NCI-H69 (cell line): ENCODE data around the gene SMCHD1.
"Not testable (repeated sequence)": the region's sequence is repeated elsewhere in the genome, so short reads cannot be mapped to it uniquely, and the experiment has no call there.

Experiments used
- DNase-seq: peaks from one replicate; lab custom pipeline; 2025; lab: John Stamatoyannopoulos, UW

SMCHD1 gene

DNA sequence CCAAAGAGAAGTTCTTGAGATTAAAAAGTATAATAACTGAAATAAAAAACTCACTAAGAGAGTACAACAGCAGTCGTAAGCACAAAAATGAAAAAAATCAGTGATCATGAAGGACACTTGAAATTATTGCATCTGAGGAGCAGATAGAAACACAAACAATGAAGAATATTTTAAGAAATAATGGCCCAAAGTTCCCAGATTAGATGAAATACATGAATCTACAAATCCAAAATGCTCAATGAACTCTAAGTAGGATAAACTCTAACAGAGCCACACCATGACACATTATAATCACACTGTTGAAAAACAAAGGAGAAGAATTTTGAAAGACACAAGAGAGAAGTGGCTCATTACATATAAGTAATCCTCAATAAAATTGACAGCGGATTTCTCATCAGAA, 159.4 kb downstream of the SMCHD1 start:
- no peak for DNase-seq

DNA sequence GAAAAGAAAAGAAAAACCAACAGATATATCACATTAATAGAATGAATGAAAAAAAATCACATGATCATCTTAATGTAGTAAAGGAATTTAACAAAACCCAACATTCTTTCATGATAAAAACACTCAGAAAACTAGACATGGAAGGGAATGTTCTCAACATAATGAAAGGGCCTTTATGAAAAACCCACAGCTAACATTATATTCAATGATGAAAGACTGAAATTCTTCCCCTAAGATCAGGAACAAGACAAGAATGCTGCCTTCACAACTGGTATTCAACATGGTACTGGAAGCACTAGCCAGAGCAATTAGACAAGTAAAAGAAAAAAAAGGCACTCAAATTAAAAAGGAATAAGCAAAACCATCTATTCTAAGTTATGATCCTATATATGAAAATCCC, 162.8 kb downstream of the SMCHD1 start:
- DNase-seq: no peak

GRCh38 chr18:2821695-2822094, 166.2 kb downstream of the SMCHD1 start:
- DNase-seq: no peak

DNA sequence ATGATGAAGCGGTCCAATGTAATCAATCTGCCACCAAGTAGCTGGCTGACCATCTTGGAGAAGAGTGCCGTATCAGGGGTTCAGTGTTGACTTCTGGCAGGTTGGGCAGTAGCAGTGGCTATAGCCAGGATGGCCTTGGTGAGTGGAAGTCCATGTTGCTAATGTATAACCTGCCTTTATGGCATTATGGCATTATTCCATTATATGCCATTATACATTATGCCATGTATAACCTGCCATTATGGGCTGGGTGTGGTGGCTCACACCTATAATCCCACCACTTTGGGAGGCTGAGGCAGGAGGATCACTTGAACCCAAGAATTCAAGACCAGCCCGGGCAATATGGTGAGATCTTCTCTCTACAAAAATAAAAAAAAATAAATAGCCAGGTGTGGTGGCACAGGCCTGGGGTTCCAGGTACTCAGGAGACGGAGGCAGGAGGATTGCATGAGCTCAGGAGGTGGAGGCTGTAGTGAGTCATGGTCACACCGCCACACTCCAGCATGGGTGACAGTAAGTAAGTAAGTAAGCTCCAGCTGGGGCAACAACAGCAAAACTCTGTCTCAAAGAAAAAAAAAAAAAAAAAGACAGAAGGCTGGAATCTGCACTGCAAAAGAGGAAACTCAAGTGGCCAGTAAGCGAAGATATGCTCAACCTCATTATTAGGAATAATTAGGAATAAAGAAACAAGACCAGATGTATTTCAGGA, 166.8 kb downstream of the SMCHD1 start:
- no peak for DNase-seq

GRCh38 chr18:2823202-2823601, 167.7 kb downstream of the SMCHD1 start:
- DNase-seq: no peak

- DNase-seq: no peak
Observed at GRCh38 chr18:2823966-2824365, 168.4 kb downstream of the SMCHD1 start.

DNA sequence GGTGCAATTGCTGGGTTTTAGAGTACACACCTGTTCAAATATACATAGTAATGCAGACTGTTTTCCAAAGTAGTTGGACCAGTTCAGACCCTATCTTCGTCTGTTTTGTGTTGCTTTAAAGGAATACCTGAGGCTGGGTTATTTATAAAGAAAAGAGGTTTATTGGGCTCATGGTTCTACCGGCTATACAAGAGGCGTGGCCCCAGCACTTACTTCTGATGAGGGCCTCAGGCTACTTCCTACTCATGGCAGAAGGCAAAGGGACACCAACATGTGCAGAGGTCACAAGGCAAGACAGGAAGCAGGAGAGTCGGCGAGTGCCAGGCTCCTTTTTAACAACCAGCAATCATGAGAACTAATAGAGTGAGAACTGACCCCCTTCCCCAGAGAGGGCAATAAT, 169.3 kb downstream of the SMCHD1 start:
- DNase-seq: no peak

DNA sequence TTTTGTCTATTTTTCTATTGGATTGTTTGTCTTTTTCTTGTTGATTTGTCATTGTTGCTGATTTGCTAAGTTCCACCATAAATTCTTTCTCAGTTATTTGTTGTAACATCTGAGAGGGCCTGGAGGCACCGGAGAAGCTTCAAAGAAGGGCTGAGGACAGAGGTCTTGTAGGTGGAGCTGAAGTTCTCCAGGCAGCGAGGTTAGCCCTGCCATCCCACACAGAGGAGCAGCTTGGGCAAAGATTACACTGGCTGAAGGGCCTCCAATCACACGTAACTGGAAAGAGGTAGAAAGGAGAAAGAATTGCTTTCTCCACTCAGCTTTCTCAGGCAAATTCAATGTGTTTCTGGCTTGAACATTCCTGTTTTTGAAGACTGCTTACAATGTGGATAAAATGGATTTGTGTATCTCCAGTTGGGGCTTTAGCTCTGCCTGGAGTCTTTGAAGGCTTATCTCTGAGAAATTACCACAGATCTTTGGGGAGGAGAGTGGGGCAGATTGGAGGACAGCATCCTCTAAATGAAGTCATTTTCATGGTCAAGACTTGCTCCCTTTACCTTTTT, 170.2 kb downstream of the SMCHD1 start:
- no peak for DNase-seq

DNA sequence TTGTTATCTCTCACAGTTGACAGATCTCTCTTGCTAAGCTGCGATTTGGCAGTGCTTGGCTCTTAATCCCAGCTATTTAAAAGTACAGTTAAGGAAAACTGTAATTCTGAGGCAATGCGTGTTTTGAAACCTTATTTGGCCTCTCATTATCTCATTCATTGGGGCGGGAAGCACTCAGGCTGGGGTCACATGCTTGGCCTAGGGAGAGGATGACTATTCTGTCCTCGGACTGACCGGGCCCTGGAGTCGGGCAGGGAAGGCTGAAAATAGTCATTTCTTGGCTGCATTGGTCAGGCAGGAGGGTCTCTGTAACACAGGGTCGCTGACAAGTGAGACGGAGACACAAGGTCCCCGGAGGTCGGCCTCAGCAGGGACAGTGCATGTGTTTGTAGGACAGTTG, 171.1 kb downstream of the SMCHD1 start:
- DNase-seq: no peak

GRCh38 chr18:2827061-2827460, 171.5 kb downstream of the SMCHD1 start:
- DNase-seq: no peak

- DNase-seq: not testable (repeated sequence)
Observed at GRCh38 chr18:2836118-2836517, 180.6 kb downstream of the SMCHD1 start.

GRCh38 chr18:2837290-2837689, 181.8 kb downstream of the SMCHD1 start:
- not testable (repeated sequence) for DNase-seq

DNA sequence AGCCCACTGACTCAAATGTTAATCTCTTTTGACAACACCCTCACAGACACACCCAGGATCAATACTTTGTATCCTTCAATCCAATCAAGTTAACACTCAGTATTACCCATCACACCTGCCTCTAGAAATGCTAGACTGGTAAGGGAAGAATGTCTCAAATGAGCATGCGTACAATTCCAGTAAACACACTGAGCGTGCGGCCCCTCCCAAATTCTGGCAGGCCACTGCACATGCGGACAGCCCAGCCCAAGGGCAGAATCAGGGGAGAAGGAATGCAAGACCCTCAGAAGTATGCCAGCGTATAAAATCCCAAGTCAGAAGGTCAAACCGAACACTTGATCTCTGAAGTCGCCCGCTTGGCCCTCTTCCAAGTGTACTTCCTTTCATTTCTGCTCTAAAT, 183.7 kb downstream of the SMCHD1 start:
- no peak for DNase-seq

DNA sequence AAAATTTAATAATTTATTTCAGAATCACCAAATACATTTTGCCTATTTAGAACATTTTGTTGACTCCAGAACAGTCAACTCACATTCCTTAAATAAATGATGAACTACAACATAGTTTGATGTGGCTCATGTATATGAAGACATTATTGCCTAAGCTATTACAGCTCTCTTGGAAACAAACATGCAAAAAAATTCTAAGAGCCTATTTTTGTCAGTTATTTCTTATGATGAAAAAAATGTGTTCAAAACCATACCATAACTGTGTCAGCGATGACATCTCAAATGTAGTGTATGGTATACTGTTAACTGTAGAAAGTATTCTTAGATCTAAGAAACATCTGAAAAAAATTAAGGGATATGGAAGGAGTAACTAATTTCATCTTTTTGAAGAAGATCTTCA, 185.0 kb downstream of the SMCHD1 start:
- DNase-seq: no peak

DNA sequence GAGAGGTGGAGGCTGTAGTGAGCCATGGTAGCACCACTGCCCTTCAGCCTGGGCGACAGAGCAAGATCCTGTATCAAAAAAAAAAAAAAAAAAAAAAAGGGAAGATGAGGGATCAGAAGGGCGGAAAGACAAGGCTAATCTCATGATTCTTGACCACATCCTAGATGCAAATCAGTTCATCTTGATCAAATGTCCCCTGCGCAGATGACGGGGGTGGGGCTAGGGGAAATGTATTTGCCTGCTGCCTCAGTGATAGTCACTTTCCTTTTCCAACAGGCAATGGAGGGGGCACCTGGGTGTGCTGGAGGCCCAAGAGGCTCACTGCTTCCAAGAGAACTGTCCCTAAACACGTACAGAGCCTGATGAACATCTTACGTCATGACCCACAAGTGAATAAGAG, 187.6 kb downstream of the SMCHD1 start:
- DNase-seq: no peak

DNA sequence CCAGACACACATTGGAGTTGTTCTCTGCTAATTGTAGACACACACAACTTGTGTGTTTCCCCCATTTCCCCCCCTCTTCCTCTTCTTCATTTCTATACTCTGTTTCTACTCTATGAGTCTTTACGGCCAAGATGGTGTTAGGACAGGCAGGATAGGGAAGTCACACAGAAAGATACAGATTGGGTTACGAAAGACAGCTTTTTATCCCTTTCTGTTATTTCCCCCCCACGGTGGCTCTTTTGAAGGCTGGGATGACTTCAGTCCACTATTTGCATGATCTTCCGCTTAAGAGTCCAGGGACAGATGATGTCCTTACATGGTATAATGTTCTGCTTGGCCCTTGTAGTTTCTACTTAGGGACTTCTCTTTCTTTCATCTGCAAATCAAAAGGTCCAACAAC, 189.6 kb downstream of the SMCHD1 start:
- DNase-seq: no peak

DNA sequence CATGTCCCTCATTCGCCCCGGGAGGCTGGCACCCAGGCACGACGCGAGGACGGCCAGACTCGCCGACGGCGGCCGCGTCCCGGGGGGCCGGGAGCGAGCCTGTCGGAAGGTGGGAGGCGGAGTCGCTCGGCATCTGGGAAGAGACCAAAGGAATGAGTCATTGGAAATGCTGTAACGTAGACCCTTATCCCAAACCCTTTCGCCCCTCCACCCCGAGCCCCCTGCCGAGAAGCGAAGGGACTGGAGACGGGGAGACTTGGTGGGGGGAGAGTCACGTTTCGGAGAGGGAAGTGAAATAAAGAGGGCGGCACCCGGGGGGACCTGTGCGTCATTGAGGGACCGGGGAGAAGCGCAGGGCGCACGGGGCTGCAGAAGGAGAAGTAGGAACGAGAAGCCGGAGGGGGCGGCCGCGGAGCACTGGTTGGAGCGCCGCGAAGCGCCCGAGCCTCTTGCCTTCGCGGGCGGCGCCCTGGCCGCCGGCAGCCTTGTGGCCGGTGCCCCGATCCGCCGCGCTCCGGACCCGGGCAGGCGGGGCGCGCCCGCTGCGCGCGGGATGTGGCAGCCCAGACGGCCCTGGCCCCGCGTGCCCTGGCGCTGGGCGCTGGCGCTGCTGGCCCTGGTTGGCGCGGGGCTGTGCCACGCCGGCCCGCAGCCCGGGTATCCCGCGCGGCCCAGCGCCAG, 191.2 kb downstream of the SMCHD1 start, which contains the start of gene EMILIN2:
EMILIN2 (plus strand) TSS at position 371 of the 681 bp plus-strand sequence; CDS start at position 554, 183 bp downstream.
- DNase-seq: no peak

- no peak for DNase-seq
Observed at GRCh38 chr18:2847317-2848246, 192.1 kb downstream of the SMCHD1 start.

GRCh38 chr18:2848247-2849246, 193.0 kb downstream of the SMCHD1 start:
- DNase-seq: no peak

- no peak for DNase-seq
Observed at GRCh38 chr18:2850816-2851215, 195.3 kb downstream of the SMCHD1 start.

- DNase-seq: no peak
Observed at GRCh38 chr18:2851771-2852170, 196.2 kb downstream of the SMCHD1 start.
